Skin epidermis (tissue), 12 donors: Measurements from ENCODE around the gene BEAN1.
"Not testable (repeated sequence)": the region's sequence is repeated elsewhere in the genome, so short reads cannot be mapped to it uniquely, and the experiment has no call there.

ENCODE experiments used
- H3K27ac ChIP-seq, 21 experiments: fragments of 200-600 bp; sonication (generic) in 11 of 21; one replicate each; pipeline ENCODE4 v1.5.0; 2020; ENCODE audit warnings: mild to moderate bottlenecking in 3 of 21, inconsistent platforms in 2 of 21, moderate library complexity in 2 of 21
- H3K4me3 ChIP-seq, 7 experiments: fragments of 200-600 bp; sonication (generic) in 2 of 7; one replicate each; pipeline ENCODE4 v1.5.0; 2020; ENCODE audit warnings: inconsistent platforms in 2 of 7, mild to moderate bottlenecking in 2 of 7, moderate library complexity in 1 of 7

BEAN1 gene

GRCh38 chr16:66437391-66437945 lies 10.4 kb downstream of the BEAN1 start:
- Histone ChIP-seq H3K4me3 (no peak overlapping the region), H3K27ac (no peak overlapping the region)

DNA sequence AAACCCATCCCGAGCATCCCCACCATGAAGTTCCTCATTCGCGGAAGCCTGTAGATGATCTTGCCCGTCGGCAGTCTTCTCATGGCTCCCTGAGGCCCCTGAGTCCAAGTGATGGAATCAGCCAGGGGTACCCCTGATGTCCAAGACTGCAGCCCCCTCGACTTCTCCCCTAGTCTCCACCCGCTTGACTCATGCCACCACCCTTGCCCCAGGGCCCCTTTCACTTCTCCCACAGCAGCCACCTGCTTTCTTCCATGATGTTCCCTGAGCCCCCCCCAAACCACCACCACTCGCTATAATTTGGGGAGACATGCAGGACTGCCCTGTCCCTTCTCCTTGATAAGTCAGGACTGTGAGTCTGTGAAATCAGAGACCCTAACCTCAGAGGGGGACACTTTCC lies 11.4 kb downstream of the BEAN1 start:
- Histone ChIP-seq H3K27ac (no peak overlapping the region), H3K4me3 (no peak overlapping the region)

- Histone ChIP-seq H3K27ac (no peak overlapping the region), H3K4me3 (no peak overlapping the region)
Observed at GRCh38 chr16:66439051-66439730, 12.1 kb downstream of the BEAN1 start.

- no peak overlapping the region for H3K27ac ChIP-seq
- H3K4me3 ChIP-seq = no peak overlapping the region
Observed at GRCh38 chr16:66440271-66440802, 13.2 kb downstream of the BEAN1 start.

DNA sequence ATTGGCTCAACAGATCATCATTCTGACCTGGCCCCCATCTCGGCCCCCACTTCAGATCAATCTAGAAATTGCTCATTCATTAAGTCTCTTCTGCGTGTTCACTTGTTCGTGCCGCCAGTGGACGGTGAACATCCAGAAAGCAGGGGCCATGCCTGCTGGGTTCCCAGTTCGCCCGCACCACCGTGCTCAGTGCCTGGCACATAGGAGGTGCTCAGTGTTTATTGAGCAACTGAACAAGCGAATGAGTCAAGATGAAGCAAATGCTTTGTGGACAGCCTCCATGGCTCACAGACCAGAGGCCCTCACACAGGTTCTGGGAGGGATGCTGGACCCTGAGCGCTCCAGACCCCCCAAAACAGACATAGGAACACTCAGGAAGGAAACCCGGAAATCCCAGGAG lies 13.9 kb downstream of the BEAN1 start:
- H3K27ac ChIP-seq = no peak overlapping the region
- no peak overlapping the region for H3K4me3 ChIP-seq

DNA sequence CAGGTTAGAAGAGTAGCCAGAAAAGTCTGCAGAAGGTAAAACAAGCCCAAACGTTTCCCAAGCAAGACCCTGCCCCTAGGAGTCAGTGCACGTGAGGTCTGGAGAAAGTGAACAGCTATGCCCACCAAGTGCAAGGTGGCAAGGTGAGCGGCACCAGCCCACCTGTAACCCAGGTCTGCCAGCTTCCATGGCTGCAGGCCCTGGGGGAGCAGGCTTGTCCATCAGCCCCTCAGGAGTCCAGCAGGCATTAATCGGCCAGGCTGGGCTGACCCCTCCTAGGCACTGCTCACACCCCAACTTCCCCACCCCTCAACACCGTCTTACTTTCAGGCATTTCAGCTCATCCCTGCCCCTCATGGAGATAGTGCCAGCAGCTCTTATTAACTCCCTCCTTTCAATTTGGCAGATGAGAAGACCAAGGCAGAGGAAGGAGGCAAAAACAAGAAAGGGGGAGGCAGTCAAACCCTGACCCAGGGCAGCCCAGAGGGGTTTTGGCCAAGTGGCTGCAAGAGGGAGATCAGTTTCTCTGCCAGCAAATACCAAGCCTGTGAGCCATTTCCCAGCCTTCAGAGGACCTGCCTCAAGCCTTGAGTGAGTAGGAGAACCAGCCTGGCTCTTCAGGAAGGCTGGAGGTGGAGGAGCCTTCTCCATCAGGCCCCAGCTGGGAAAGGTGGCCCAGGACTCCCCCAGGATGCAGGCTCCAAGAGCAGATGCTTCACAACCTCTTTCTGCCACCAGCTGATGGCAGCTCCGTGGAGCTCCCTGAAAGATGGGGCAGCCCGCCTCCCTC lies 14.7 kb downstream of the BEAN1 start:
- no peak overlapping the region for H3K27ac ChIP-seq
- no peak overlapping the region for H3K4me3 ChIP-seq

- H3K27ac ChIP-seq = no peak overlapping the region
- no peak overlapping the region for H3K4me3 ChIP-seq
Observed at GRCh38 chr16:66442502-66443268, 15.6 kb downstream of the BEAN1 start.

DNA sequence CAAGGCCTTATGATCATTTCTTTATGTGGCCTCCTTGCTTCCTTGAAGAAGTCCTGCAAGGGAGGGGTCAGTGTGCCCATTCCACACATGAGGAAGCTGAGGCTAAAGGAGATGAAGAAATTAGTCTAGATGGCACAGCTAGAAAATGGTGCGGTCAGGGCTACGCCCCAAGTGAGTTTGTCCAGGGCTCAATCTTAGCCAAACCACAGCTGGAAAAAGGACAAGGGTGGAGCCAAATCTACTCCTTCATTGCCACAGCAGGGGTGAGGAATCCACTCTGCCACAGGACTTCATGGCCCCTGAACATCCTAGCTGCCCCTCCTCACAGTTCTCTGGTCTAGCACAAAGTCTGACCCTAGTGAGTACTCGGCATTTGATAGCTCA lies 16.2 kb downstream of the BEAN1 start:
- Histone ChIP-seq H3K4me3 (no peak overlapping the region), H3K27ac (no peak overlapping the region)

- Histone ChIP-seq H3K27ac (no peak overlapping the region), H3K4me3 (no peak overlapping the region)
Observed at GRCh38 chr16:66444049-66444481, 17.0 kb downstream of the BEAN1 start.

DNA sequence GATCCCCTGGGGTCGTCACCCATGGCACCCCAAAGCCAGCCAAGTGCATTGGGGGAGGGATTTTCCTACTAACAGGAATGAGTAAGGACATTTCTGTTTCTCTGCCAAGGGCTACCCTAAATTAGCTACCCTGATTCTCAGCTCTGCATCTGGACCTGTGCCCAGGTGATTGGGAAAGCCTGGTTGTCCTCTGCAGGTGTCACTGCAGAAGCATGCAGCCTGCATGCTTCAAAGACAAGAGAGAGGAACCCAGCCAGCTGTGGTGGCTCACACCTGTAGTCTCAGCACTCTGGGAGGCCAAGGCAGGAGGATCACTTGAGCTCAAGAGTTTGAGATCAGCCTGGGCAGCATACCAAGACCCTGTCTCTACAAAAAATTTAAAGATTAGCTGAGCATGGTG lies 19.6 kb downstream of the BEAN1 start:
- Histone ChIP-seq H3K27ac (no peak overlapping the region), H3K4me3 (no peak overlapping the region)

DNA sequence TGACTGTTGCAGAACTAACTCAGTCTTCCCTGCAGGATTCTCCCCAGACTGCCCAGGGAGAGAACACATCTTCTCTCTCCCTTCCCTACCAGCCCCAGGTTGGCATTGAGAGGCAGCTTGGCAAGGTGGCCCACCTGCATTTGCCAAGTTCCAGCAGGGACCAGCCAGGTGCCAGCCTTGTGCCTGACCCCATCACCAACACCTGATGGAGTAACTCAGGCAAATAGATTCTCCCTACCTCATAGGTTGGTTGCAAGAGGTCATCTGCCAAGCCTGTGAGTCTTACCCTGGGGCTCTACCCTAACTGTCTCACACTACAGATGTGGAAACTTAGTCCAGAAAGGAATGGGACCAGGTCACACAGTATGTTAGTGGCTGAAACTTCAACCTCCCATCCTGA lies 20.4 kb downstream of the BEAN1 start:
- H3K27ac ChIP-seq = no peak overlapping the region
- H3K4me3 ChIP-seq = no peak overlapping the region

- no peak overlapping the region for H3K4me3 ChIP-seq
- no peak overlapping the region for H3K27ac ChIP-seq
Observed at GRCh38 chr16:66451548-66451947, 24.5 kb downstream of the BEAN1 start.

GRCh38 chr16:66453230-66453629 lies 26.1 kb downstream of the BEAN1 start:
- H3K4me3 ChIP-seq, H3K27ac ChIP-seq: not testable (repeated sequence)

DNA sequence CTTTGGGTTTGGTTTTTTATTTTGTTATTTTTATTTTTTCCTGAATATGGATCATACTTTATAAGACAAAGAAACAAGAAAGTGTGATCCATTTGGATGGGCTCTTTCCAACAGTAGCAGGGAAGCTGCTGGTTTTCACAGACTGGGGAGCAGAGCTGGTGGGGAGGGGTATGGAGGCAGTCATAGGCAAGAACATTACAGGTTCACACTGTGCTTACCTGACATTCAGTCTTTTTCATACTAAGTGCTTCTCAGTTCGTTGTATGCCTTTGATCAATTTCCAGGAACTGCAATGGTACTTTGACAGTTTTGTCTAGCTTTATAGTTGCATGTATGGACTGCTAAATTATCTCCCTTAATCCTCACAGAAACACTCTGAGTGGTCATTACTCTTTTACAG lies 27.7 kb downstream of the BEAN1 start:
- Histone ChIP-seq H3K27ac (no peak overlapping the region), H3K4me3 (no peak overlapping the region)

DNA sequence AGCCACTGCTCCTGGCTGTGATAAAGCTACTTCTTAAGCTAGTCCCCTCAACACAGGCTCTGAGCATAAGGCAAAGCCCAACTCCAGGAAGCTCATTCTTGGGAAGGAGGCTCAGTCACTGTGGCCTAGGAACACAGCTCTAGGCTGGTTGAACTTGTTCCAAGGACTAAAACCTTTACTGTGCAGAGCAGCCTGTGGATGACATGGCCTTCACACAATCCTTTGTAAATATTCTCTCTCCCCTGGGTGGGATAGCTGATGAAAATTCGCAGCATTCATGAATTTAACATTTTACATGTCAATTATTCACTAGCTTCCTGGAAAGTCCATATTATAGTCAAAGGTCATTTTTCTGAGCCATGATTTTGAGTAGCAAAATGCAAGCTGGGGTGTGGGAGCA lies 28.9 kb downstream of the BEAN1 start:
- Histone ChIP-seq H3K27ac (no peak overlapping the region), H3K4me3 (no peak overlapping the region)

DNA sequence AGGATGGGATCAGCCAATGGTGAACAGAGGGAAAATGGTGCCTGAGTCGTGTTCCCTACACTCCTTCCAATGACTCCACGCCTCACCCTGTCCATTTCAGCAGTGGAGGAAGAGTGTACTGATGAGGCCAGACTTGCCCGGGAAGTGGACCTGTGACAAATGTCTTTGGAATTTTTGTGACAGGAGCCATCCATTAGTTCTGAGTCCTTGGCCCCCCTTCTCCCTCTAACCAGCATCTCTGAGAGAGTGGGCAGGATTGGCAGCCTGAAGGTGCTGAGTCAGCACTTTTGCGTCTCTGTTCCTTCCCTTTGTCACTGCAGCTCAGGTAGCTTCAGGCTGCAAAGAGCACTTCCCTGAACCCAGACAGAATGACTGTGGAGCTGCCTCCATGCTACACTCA lies 30.8 kb downstream of the BEAN1 start:
- no peak overlapping the region for H3K4me3 ChIP-seq
- H3K27ac ChIP-seq = no peak overlapping the region

- no peak overlapping the region for H3K4me3 ChIP-seq
- no peak overlapping the region for H3K27ac ChIP-seq
Observed at GRCh38 chr16:66458292-66458691, 31.2 kb downstream of the BEAN1 start.

DNA sequence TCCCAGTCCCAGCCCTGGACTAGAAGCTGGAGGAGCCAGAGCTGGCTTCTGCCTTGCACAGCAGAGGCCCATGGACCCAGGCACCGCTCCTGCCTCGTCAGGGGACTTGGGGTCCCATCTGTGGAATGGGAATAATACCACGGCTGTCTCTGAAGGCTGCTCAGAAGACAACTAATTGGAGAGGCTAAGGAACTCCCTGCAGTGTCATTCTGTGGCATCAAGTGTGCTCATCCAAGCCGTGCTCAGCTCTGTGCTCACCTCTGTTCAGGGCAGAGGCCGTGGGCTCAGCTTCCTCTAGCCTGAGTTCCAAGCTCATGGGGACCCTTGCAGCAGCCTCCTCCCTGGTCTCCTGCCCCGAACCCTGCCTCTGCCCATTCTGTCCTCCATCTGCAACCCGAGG lies 31.8 kb downstream of the BEAN1 start:
- H3K4me3 ChIP-seq = no peak overlapping the region
- no peak overlapping the region for H3K27ac ChIP-seq

DNA sequence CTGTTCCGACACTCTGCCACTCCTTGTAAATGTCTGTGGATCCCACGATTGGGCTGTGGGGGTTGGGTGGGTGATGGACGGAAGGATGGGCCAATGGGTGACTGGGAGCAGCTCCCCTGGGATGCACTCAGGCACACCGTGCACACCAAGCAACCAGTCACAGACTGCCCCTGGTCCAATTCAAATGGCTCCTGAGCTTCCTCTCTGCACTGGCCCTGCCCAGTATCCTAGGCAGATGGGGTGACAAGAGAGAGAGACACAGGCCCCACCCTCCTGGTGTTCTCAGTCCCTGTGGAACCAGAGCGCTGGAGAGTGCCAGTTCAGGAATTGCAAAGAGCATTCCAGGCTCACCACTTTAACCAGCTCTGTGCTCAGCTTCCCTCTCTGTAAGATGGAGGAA lies 32.8 kb downstream of the BEAN1 start:
- no peak overlapping the region for H3K27ac ChIP-seq
- no peak overlapping the region for H3K4me3 ChIP-seq

- no peak overlapping the region for H3K4me3 ChIP-seq
- H3K27ac ChIP-seq = no peak overlapping the region
Observed at GRCh38 chr16:66460703-66461102, 33.6 kb downstream of the BEAN1 start.
